ENCODE results near the gene MICAL2.

The MICAL2 gene

DNA sequence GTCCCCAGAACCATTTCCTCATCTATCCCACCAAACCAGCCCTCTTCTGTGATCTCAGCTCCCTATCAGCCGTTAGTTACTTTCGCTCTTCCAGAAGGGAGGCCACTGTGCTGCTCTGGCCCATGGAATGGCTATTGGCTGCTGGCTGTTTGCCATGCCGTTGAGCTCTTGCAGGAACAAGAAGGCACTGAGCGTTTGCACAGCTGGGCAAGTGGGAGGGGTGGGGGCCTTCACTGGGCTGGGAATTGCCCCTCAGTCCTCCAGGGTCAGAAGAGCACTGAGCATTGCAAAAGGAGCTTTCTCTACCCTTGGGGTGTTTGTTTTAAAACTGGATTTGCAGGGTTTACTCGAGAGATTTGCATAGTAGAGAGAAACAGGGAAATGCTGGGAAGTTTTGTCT, 137.9 kb downstream of the MICAL2 start:
- Mint-ChIP-seq H3K36me3 (ENCODE audit: insufficient read depth) (peaks cover 25% of the 10 kb centered on the region), H3K27ac (no peak overlapping the region), H3K4me3 (no peak overlapping the region), H3K27me3 (no peaks in the 10 kb centered on the region), H3K9me3 (no peaks in the 10 kb centered on the region), H3K4me1 (ENCODE audit: low read depth in 2 of 2) (peaks cover 0 to 2% of the 10 kb centered on the region in 2 donors)
- no peak for ATAC-seq (replicated peaks)
- DNase-seq: no peak

DNA sequence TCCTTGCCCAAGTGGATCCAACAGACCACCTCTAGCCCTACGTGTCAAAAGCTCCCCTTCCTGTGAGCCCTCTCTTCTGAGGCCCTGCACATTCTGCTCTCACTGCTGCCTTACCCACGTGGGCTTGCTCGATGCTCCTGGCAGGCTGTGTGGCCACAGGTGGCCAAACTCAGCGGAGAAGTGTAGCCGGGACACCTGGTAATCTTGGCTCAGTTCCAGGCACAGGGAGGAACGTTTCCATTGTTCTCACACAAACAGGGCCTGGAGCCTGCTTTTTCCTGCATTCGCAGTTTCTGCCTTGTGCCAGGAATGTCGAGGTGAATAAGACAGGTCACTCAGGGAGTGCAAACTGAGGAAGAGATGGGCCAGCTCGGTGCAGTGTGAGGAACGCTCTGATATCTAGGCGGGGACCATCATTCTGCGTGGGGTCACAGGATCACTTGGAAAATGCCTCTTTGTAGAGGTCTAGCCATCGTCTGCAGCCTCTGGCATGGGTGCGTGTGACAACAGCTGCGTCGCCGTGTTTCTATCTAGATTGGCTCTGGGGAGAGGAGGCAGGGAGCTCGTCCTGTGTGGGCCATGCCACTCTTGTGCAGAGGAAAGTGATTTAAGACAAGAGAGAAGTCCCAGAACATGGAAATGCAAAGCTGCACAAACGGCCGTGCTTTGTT, 139.3 kb downstream of the MICAL2 start:
- ATAC-seq (replicated peaks) (no peak), DNase-seq (no peak)
- Mint-ChIP-seq H3K36me3 (ENCODE audit: insufficient read depth) (peaks cover 29% of the 10 kb centered on the region), H3K4me3 (no peak overlapping the region), H3K4me1 (ENCODE audit: low read depth in 2 of 2) (peaks cover 0 to 2% of the 10 kb centered on the region in 2 donors), H3K27me3 (no peaks in the 10 kb centered on the region), H3K27ac (no peak overlapping the region), H3K9me3 (no peaks in the 10 kb centered on the region)

DNA sequence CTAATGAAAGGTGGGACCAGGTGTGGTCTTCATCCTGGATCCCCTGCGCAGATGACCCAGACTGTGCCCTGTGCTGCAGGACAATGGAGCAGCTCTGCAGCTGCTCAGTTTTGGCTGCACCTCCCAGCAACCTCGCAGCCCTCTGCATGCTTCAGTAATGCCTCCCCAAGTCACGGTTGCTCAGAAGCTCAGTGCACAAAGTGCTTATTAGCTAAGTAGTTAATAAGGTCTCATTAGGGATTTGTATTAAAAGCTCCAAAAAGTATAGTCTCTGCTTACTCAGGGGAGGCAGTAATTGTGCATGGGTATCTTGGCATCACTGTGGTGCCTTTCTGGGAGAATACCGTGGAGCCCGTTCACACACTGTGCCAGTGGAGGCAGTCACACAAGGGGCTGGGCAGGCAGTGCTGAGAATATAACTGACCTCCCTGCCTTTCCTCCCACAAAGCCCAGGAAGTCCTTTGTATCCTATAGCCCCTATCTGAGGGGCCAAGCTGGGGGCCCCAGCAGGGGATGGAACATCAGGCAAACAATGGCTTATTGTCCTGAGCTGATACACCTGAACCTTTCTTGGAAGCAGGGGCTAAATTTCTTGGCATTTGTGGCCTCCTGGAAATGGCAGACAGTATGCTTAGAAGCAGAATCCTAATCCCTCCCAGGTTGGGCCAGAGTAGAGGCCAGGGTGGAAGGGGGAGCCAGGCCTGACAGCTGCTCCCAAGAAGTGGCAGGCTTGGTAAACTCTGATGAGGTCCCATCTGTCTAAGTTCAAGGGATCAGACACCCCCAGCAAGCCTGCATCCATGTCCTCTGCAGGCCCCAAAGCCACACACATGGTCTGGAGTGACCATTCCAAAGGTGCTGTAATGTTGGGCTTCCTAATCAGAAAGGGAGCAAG, 141.5 kb downstream of the MICAL2 start:
- Mint-ChIP-seq H3K27me3 (no peaks in the 10 kb centered on the region), H3K4me3 (no peak overlapping the region), H3K36me3 (ENCODE audit: insufficient read depth) (peaks cover 28% of the 10 kb centered on the region), H3K9me3 (no peaks in the 10 kb centered on the region), H3K4me1 (ENCODE audit: low read depth in 2 of 2) (peaks cover 0 to 2% of the 10 kb centered on the region in 2 donors), H3K27ac (no peak overlapping the region)
- DNase-seq (no peak), ATAC-seq (replicated peaks) (no peak)

DNA sequence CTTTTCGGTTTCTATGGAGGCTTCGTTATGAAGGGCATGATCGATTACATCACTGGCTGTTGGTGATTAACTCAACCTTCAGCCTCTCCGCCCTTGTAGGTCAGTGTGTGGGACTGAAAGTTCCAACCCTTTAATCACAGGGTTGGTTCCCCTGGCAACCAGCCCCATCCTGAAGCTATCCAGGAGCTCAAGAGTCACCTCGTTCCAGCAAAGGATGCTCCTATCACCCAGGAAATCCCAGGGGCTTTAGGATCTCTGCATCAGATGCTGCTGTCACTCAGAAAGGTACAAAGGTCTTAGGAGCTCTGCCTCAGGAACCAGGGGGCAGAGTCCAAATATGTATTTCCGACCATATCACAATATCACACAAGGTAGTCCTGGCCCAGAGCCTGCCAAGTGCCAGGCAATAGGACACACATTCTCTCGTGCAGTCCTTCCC, 143.5 kb downstream of the MICAL2 start:
- no peak overlapping the region for H3K27ac Mint-ChIP-seq
- DNase-seq (no peak), ATAC-seq (replicated peaks) (no peak)
- H3K27me3 Mint-ChIP-seq: no peaks in the 10 kb centered on the region
- H3K9me3 Mint-ChIP-seq: no peaks in the 10 kb centered on the region
- peaks cover 29% of the 10 kb centered on the region for H3K36me3 Mint-ChIP-seq (ENCODE audit: insufficient read depth)
- H3K4me1 Mint-ChIP-seq (ENCODE audit: low read depth in 2 of 2): peaks cover 0 to 2% of the 10 kb centered on the region in 2 donors
- H3K4me3 Mint-ChIP-seq: no peak overlapping the region

DNA sequence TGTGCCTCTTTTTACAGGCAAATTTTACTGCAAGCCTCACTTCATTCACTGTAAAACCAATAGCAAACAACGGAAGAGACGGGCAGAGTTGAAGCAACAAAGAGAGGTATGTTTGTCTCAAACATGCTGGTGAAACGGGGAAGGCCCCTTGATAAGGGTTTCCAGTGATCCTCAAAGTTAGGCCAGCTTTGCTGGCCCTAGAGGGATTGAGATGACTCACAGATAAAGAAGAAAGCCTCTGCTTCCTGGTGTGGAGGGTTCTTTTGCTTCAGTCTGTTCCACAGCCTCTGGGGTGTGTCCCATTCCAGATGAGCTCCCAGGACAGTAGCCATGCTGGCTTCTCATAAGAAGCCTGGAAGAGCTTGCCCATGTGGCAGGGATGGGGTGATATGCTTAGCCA, 148.1 kb downstream of the MICAL2 start:
- Mint-ChIP-seq H3K36me3 (ENCODE audit: insufficient read depth) (peaks cover 45% of the 10 kb centered on the region), H3K27me3 (no peaks in the 10 kb centered on the region), H3K27ac (peak overlapping the region in 1 of 2 donors; percentile 26), H3K9me3 (no peaks in the 10 kb centered on the region), H3K4me3 (no peak overlapping the region), H3K4me1 (ENCODE audit: low read depth in 2 of 2) (no peaks in the 10 kb centered on the region)
- DNase-seq (no peak), ATAC-seq (replicated peaks) (no peak)

DNA sequence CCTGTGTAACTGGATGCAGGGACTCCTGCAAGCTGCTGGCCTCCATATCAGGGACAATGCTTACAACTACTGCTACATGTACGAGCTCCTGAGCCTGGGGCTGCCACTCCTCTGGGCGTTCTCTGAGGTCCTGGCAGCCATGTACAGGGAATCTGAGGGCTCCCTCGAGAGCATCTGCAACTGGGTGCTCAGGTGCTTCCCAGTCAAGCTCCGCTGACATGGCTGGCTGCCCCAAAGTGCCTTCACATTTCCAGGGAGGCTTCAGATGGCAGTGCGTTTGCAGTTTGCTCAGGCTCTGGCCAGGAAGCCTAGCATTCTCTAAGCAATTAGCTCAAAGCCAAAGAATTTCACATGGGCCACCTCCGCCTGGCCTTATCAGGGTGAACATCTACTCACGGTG, 149.6 kb downstream of the MICAL2 start:
- ATAC-seq (replicated peaks) (no peak), DNase-seq (no peak)
- no peak overlapping the region for H3K27ac Mint-ChIP-seq
- H3K9me3 Mint-ChIP-seq: no peaks in the 10 kb centered on the region
- H3K4me1 Mint-ChIP-seq (ENCODE audit: low read depth in 2 of 2): no peaks in the 10 kb centered on the region
- H3K27me3 Mint-ChIP-seq: no peaks in the 10 kb centered on the region
- H3K36me3 Mint-ChIP-seq (ENCODE audit: insufficient read depth): peaks cover 41% of the 10 kb centered on the region
- H3K4me3 Mint-ChIP-seq: no peak overlapping the region

DNA sequence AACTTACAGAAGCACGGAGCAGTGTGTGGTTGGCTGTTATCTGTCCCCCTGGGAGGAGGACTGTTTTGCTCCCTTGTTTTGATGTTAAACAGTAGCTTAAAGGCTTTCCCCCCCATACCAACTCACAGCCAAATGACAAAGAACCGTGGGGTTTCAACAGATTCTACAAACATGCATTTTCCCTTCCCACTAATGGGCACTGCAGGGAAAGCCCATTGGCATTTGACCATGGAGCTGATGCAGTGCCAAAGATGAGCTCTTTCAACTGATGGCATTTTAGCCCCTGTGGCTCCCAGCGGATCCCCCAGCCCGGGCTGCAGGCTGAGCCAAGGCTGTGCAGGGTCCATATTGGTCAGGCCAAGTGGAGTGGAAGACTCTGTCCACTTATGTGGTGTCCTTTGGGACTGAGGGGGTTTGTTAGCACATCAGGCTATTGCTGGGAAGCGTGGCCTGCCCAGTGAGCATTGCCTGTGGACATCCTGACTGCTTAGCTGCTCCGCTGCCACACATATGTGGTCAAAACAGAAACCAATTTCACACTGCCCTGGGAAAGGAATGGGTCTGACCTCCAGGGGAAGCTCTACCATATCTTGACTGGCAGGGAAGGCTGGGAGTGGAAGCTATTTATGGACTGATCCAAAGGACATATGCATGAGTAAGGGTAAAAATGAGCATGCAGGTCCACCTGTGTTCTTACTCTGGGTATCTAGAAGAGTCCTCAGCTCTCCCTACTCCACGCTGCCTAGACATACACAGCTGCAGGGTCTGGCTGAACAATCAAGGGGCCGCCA, 150.5 kb downstream of the MICAL2 start:
- Mint-ChIP-seq H3K4me3 (no peak overlapping the region), H3K4me1 (ENCODE audit: low read depth in 2 of 2) (no peaks in the 10 kb centered on the region)
- ATAC-seq (replicated peaks): no peak

DNA sequence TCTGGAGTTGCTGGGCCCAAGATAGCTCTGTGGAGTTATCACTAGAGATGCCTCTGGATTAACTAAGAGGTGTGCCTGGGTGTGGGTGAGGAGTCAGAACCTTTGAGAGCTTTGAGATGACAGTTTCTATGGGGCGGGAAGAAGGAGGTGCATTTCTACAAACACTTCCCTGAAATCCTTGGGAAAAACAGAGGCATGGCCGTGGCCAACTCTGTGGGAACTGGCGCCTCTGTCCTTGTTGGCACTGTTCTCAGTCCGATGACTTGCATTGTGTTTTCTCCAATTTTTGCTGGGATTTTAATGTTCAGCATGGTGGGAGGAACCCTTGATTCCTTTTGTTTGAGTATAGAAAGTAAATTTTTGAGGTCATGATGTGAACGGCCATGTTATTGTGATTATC, 151.2 kb downstream of the MICAL2 start:
- Mint-ChIP-seq H3K36me3 (ENCODE audit: insufficient read depth) (peaks cover 37% of the 10 kb centered on the region), H3K27me3 (no peaks in the 10 kb centered on the region)

More for the DNA sequence above, 150.5 kb downstream of the MICAL2 start:
- no peaks in the 10 kb centered on the region for H3K9me3 Mint-ChIP-seq
- peak overlapping the region in 1 of 2 donors; percentile 8 for H3K27ac Mint-ChIP-seq
- no peaks in the 10 kb centered on the region for H3K27me3 Mint-ChIP-seq
- peaks cover 37% of the 10 kb centered on the region for H3K36me3 Mint-ChIP-seq (ENCODE audit: insufficient read depth)
- DNase-seq: no peak

DNA sequence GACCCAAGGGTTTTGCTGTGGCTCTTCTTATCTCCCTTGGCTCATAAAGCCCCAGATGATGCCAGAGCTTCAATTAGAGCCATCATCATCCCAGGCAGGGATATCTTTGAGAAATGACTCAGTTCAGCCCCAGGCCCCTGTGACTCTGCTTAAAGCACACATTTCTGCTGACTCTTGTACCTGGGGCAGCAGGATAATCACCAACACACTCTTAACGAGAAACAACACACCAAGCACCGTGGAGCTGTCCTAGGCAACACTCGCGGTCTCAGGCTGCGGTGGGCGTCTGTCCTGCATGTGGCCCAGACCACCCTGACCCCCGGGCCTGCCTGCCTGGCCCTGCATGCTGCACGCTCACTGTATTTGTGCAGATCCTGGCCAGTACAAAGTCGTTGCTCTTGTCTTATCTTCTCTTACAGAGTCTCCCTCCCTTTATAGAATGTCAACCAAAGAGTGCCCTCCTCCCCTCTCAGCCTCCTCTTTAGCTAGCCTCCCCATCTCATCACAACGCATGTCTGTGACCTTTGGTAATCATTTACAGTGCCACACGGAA, 152.8 kb downstream of the MICAL2 start:
- no peaks in the 10 kb centered on the region for H3K4me1 Mint-ChIP-seq (ENCODE audit: low read depth in 2 of 2)
- no peaks in the 10 kb centered on the region for H3K27me3 Mint-ChIP-seq
- ATAC-seq (replicated peaks) (no peak), DNase-seq (no peak)
- no peaks in the 10 kb centered on the region for H3K9me3 Mint-ChIP-seq
- peaks cover 33% of the 10 kb centered on the region for H3K36me3 Mint-ChIP-seq (ENCODE audit: insufficient read depth)
- H3K4me3 Mint-ChIP-seq: no peak overlapping the region
- no peak overlapping the region for H3K27ac Mint-ChIP-seq

More for the DNA sequence above, 151.2 kb downstream of the MICAL2 start:
- no peaks in the 10 kb centered on the region for H3K9me3 Mint-ChIP-seq
- H3K4me1 Mint-ChIP-seq (ENCODE audit: low read depth in 2 of 2): no peaks in the 10 kb centered on the region
- H3K4me3 Mint-ChIP-seq: no peak overlapping the region
- DNase-seq (no peak), ATAC-seq (replicated peaks) (no peak)
- H3K27ac Mint-ChIP-seq: no peak overlapping the region

DNA sequence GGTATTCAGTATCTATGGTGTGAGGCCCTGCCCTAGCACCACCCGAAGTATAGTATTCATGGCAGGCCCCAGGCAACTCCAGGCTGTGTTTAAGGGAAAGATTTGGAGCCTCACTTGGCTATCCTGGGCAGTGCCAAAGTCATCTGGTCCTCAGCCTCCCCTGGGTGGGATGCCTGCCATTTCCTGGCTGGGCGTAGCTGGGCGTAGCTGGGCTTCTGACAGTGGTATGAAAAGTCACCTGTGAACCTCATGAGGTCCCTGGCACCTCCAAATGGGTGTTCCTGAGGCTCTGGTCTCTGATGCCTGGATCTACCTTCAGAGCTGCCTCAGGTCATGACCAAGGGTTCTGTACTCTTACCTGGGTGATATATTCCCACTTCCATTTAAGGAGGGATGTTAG, 154.0 kb downstream of the MICAL2 start:
- Mint-ChIP-seq H3K27me3 (no peaks in the 10 kb centered on the region), H3K36me3 (ENCODE audit: insufficient read depth) (peaks cover 25% of the 10 kb centered on the region), H3K4me3 (no peak overlapping the region), H3K4me1 (ENCODE audit: low read depth in 2 of 2) (no peaks in the 10 kb centered on the region), H3K9me3 (no peaks in the 10 kb centered on the region), H3K27ac (peak overlapping the region in 1 of 2 donors; percentile 38)
- ATAC-seq (replicated peaks) (no peak), DNase-seq (no peak)

DNA sequence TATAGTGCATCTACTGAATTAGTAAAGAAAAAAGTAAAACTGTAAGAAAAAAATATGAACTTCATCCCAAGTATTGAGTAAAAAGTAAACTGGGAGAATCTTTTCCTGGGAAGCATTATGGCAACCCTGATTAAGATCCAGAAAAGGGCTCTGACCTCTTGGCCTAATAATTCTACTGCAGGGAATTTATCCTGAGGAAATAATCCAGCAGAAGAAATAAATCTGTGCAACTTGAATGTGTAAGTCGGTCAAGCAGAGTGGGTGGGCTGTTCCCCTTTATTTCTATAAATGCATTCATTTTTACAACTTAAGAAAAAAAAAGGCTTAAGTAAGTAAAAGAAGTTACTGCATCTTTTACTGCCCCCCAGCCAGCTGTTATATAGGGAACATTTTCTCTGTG, 155.7 kb downstream of the MICAL2 start:
- no peaks in the 10 kb centered on the region for H3K4me1 Mint-ChIP-seq (ENCODE audit: low read depth in 2 of 2)
- ATAC-seq (replicated peaks) (no peak), DNase-seq (no peak)
- no peak overlapping the region for H3K27ac Mint-ChIP-seq
- no peaks in the 10 kb centered on the region for H3K9me3 Mint-ChIP-seq
- H3K36me3 Mint-ChIP-seq (ENCODE audit: insufficient read depth): peaks cover 9% of the 10 kb centered on the region
- H3K4me3 Mint-ChIP-seq: no peak overlapping the region
- H3K27me3 Mint-ChIP-seq: no peaks in the 10 kb centered on the region

DNA sequence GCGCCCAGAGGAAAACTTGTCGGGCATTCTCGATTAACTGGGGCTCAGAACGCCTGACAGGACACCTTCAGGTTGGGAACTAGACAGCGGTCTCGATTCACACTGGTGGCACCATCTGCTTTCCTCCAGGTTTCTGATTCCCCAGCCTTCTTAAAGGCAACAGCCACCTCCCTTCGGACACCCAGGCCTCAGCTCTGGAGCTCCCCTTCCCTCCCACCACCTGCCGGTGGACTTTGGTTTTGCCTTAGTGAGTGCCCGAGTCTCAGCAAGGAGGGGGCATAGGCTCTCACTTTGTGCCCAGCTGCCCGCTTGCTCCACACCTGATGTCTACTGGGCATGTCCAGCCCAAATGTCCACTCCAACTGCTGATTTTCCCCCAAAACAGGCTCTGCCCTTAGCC, 156.6 kb downstream of the MICAL2 start:
- no peak overlapping the region for H3K4me3 Mint-ChIP-seq
- no peaks in the 10 kb centered on the region for H3K27me3 Mint-ChIP-seq
- H3K9me3 Mint-ChIP-seq: no peaks in the 10 kb centered on the region
- peaks cover 4% of the 10 kb centered on the region for H3K36me3 Mint-ChIP-seq (ENCODE audit: insufficient read depth)
- ATAC-seq (replicated peaks) (no peak), DNase-seq (no peak)
- no peak overlapping the region for H3K27ac Mint-ChIP-seq
- no peaks in the 10 kb centered on the region for H3K4me1 Mint-ChIP-seq (ENCODE audit: low read depth in 2 of 2)

DNA sequence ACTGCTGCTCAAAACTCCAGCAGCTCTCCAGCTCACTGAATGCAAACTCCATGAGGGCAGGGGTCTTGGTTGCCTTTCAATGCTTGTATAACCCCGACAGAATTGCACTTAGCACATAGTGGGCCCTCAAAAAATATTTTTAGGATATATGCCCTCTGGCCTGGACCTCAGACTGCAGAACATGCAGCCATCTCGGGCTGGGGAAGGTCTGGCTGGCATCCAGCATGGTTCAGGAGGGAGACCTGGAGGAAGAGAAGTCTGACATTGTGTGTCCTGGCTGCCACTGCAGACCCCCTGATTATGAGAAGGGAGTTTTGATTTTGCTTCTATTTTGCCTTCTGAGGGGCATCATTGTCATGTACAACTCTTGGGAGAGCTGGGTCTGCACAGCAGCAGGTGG, 157.5 kb downstream of the MICAL2 start:
- no peaks in the 10 kb centered on the region for H3K27me3 Mint-ChIP-seq

More for the DNA sequence above, 157.5 kb downstream of the MICAL2 start:
- no peak overlapping the region for H3K4me3 Mint-ChIP-seq
- peaks cover 4% of the 10 kb centered on the region for H3K36me3 Mint-ChIP-seq (ENCODE audit: insufficient read depth)
- DNase-seq (no peak), ATAC-seq (replicated peaks) (no peak)
- H3K4me1 Mint-ChIP-seq (ENCODE audit: low read depth in 2 of 2): no peaks in the 10 kb centered on the region
- H3K9me3 Mint-ChIP-seq: no peaks in the 10 kb centered on the region
- H3K27ac Mint-ChIP-seq: peak overlapping the region in 1 of 2 donors; percentile 4

Data from effector memory CD8-positive, alpha-beta T cell (primary cell).